ENCODE results near the gene TAX1BP1. TPM values are rescaled to one million over a fixed set of nuclear protein-coding genes. Genes with fewer than 3 reads are reported as not detected.

The TAX1BP1 gene
- total RNA-seq, 4 donors from 2014 or later, result 64.4 to 109 (median 83.0) TPM

DNA sequence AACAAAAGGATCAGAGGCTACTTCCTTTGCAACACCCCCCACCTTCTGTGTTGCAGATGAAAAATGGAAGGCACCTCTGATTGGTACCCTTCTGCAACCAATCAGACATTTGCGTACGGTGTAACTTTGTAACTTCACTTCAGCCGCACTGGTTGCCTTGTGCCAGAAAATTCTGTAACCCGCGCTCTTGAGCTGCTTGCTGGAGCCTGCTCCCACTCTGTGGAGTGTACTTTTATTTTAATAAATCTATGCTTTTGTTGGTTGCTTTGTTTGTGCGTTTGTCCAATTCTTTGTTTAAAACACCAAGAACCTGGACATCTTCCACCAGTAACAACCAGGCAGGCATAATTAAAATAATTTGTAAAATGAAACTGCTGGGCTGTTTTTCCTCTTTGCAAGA lies 31.5 kb upstream of the TAX1BP1 start:
- Histone ChIP-seq H3K4me3 (no peak overlapping the region), H3K9me3 (no peaks in the 10 kb centered on the region), H3K27me3 (no peaks in the 10 kb centered on the region), H3K4me1 (no peaks in the 10 kb centered on the region), H3K36me3 (no peaks in the 10 kb centered on the region), H3K27ac (no peak overlapping the region)
- TF ChIP-seq POLR2A (IDR thresholded peaks at IDR 0.05), result no peak
- TF ChIP-seq, protein P1, sequence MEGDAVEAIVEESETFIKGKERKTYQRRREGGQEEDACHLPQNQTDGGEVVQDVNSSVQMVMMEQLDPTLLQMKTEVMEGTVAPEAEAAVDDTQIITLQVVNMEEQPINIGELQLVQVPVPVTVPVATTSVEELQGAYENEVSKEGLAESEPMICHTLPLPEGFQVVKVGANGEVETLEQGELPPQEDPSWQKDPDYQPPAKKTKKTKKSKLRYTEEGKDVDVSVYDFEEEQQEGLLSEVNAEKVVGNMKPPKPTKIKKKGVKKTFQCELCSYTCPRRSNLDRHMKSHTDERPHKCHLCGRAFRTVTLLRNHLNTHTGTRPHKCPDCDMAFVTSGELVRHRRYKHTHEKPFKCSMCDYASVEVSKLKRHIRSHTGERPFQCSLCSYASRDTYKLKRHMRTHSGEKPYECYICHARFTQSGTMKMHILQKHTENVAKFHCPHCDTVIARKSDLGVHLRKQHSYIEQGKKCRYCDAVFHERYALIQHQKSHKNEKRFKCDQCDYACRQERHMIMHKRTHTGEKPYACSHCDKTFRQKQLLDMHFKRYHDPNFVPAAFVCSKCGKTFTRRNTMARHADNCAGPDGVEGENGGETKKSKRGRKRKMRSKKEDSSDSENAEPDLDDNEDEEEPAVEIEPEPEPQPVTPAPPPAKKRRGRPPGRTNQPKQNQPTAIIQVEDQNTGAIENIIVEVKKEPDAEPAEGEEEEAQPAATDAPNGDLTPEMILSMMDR (IDR thresholded peaks at IDR 0.05), result no peak
- DNase-seq, result no peak

DNA sequence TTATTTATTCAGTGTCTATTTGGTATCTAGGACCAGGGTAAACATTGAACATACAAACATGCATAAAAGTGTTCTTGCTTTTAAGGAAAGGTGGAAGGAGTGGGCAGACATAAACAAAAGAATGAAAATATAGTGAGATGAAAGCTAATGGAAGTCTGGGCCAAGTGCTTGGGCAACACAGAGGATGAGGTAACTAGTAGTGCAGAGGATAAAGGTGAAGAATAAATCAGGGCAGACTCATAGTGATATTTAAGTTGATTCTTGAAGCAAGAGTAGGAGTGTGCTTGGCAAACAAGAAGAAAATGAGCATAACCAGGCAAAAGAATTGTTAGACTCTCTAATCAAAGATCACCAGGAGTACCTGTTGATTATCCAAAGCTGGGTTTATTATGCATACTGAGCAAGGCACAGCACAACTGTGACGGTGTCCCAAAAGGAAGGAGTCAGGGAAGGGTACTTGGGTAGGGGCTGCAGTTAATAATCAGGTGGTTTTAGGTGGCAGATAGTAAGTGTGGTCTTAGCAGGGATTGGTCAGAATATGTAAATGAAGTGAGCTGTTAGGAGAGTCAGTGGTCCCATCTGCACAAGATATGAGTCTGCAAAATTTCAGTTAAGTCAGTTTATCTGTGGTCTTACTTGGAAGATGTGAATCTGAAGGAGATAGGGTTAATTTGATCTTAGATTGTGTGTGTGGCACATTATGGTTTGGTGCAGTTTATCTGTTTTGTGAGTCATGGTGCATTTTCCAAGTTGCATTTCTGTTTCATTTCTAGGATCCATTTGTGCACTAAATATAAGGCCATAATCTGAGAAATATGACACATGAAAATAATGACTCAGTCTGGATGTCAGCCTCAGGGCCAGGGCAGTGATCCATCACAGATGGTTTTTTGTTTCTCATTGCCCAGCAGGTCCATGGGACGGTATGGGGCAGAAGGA lies 30.6 kb upstream of the TAX1BP1 start:
- H3K36me3 ChIP-seq, result no peaks in the 10 kb centered on the region
- no peak overlapping the region for H3K4me3 ChIP-seq
- H3K27me3 ChIP-seq, result no peaks in the 10 kb centered on the region
- no peaks in the 10 kb centered on the region for H3K9me3 ChIP-seq
- H3K27ac ChIP-seq, result no peak overlapping the region
- no peaks in the 10 kb centered on the region for H3K4me1 ChIP-seq
- DNase-seq, result no peak
- TF ChIP-seq, protein P1 (IDR thresholded peaks at IDR 0.05), result no peak
- TF ChIP-seq POLR2A (IDR thresholded peaks at IDR 0.05), result no peak

DNA sequence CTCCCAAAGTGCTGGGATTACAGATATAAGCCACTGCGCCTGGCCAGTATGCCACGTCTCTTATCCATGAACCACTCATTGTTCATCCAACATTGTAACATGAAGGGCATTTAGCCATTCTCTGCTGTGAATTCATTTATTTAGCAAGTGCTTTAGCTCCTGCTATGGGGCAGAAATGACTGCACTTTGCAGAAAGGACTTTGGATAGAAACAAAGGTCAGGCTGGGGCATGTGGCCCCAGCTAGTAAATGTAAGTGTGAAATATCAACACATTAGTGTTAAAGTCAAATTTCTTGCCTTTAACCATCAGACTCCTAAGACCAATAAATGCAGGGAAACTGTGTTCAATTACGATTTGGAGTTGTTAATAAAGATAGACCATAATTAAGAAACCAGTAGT lies 27.7 kb upstream of the TAX1BP1 start:
- no peak overlapping the region for H3K27ac ChIP-seq

DNA sequence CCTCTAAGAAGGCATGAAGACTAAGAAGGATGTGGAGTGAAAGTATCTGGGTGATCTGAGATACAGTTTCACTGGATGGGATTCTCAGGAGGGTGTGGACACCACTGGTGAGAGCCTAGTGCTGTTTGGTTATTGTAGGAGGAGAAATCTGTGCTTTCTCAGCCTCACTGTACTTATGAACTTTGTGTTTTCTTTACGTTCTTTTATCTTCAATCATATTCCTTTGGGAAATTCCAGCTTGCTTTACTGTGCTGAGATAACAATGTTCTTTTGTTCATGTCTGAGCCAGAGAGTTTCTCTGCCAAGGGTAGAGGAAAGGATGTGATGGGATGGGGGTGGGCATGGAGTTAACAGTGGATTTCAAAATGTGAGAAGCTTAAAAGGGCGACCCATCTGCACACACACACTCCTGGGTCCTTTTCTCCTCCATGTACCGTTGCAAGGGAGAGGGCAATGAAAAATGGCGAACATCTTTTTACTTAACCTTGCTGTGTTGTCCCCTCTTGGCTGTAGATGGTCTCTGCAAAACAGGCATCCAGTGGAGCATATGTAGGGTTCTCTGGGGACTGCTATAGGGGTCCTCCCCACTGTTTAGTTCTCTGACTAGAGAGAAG lies 25.0 kb upstream of the TAX1BP1 start:
- H3K27me3 ChIP-seq, result no peaks in the 10 kb centered on the region
- H3K4me3 ChIP-seq, result no peak overlapping the region
- no peak overlapping the region for H3K27ac ChIP-seq
- no peaks in the 10 kb centered on the region for H3K36me3 ChIP-seq
- no peak for DNase-seq
- H3K9me3 ChIP-seq, result no peaks in the 10 kb centered on the region
- peaks cover 0 to 5% (median 0%) of the 10 kb centered on the region in 4 donors for H3K4me1 ChIP-seq
- TF ChIP-seq, protein P1 (IDR thresholded peaks at IDR 0.05), result no peak
- no peak for TF ChIP-seq POLR2A (IDR thresholded peaks at IDR 0.05)

More for the DNA sequence above, 27.7 kb upstream of the TAX1BP1 start:
- Histone ChIP-seq H3K36me3 (no peaks in the 10 kb centered on the region), H3K4me3 (no peak overlapping the region), H3K4me1 (peaks cover 0 to 5% (median 0%) of the 10 kb centered on the region in 4 donors), H3K9me3 (no peaks in the 10 kb centered on the region), H3K27me3 (no peaks in the 10 kb centered on the region)
- no peak for DNase-seq
- TF ChIP-seq, protein P1 (IDR thresholded peaks at IDR 0.05), result no peak
- TF ChIP-seq POLR2A (IDR thresholded peaks at IDR 0.05), result no peak

DNA sequence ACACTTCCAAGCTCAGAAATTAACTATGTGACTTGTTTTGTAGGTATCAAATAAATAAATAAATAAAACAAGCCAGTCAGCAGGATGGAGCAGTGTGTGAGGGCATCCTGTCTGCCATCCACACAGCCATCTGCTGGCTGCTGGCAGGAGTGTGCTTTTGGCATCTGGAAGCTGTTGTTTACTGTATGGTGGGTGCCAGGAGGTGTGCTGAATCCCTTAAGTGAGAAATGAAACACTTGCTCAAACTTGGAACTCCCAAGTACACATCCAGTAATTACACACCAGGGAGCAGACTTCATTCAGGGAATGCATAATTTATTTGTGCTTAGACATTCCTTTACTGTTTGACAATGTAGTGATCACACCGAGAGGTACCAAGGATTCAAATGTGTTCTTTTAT lies 16.9 kb upstream of the TAX1BP1 start:
- no peak for DNase-seq
- H3K27ac ChIP-seq, result no peak overlapping the region

More for the DNA sequence above, 16.9 kb upstream of the TAX1BP1 start:
- no peaks in the 10 kb centered on the region for H3K9me3 ChIP-seq
- TF ChIP-seq POLR2A (IDR thresholded peaks at IDR 0.05), result no peak
- TF ChIP-seq, protein P1 (IDR thresholded peaks at IDR 0.05), result no peak
- H3K4me1 ChIP-seq, result no peaks in the 10 kb centered on the region
- H3K4me3 ChIP-seq, result no peak overlapping the region
- no peaks in the 10 kb centered on the region for H3K36me3 ChIP-seq
- no peaks in the 10 kb centered on the region for H3K27me3 ChIP-seq
